GM19397 (cell line): Measurements from ENCODE around the gene TBL1X.
"Not testable (repeated sequence)": the region's sequence is repeated elsewhere in the genome, so short reads cannot be mapped to it uniquely, and the experiment has no call there.

Experiments used
- ATAC-seq: cut with Tn5 transposase; IDR thresholded peaks from one replicate; pipeline ENCODE4 v1.9.1; 2021; ENCODE audit warnings: mild to moderate bottlenecking, moderate library complexity; ENCODE audit not compliant: unreplicated experiment

TBL1X gene

GRCh38 chrX:9746148-9746888, 281.5 kb downstream of the TBL1X start:
- ATAC-seq: no peak

- ATAC-seq: no peak
These were observed 282.8 kb downstream of the TBL1X start for GRCh38 chrX:9747644-9748043.

- ATAC-seq: no peak
These were observed 284.4 kb downstream of the TBL1X start for GRCh38 chrX:9749146-9749692.

GRCh38 chrX:9757366-9757765, 292.5 kb downstream of the TBL1X start:
- ATAC-seq: no peak

- no peak for ATAC-seq
These were observed 293.3 kb downstream of the TBL1X start for GRCh38 chrX:9758021-9758638.

GRCh38 chrX:9759337-9759736, 294.5 kb downstream of the TBL1X start:
- ATAC-seq: no peak

GRCh38 chrX:9765072-9765736, 300.3 kb downstream of the TBL1X start:
- no peak for ATAC-seq

- no peak for ATAC-seq
These were observed 300.9 kb downstream of the TBL1X start, which contains the start of gene GPR143 for GRCh38 chrX:9765737-9766097. Gene GPR143, minus strand, starts transcription at chrX:9765847. Its CDS starts 30 bp downstream, at chrX:9765817.

GRCh38 chrX:9767375-9767774, 302.5 kb downstream of the TBL1X start:
- ATAC-seq: no peak

- ATAC-seq: not testable (repeated sequence)
These were observed 303.5 kb downstream of the TBL1X start for GRCh38 chrX:9768321-9768839.

- ATAC-seq: no peak
These were observed 305.5 kb downstream of the TBL1X start for GRCh38 chrX:9770319-9770718.

- ATAC-seq: no peak
These were observed 308.1 kb downstream of the TBL1X start for GRCh38 chrX:9772943-9773342.

- no peak for ATAC-seq
These were observed 311.1 kb downstream of the TBL1X start for GRCh38 chrX:9775930-9776329.

GRCh38 chrX:9781941-9782340, 317.1 kb downstream of the TBL1X start:
- no peak for ATAC-seq

- no peak for ATAC-seq
These were observed 319.5 kb downstream of the TBL1X start for GRCh38 chrX:9784332-9784731.

GRCh38 chrX:9785254-9785943, 320.5 kb downstream of the TBL1X start:
- no peak for ATAC-seq

- no peak for ATAC-seq
These were observed 321.3 kb downstream of the TBL1X start, which contains the start of gene SHROOM2 for GRCh38 chrX:9785944-9786797. Gene SHROOM2, plus strand, starts transcription at chrX:9786429. Its CDS starts 117 bp downstream, at chrX:9786546.

GRCh38 chrX:9786798-9787635, 322.2 kb downstream of the TBL1X start:
- ATAC-seq: no peak

- ATAC-seq: no peak
These were observed 324.1 kb downstream of the TBL1X start for GRCh38 chrX:9788911-9789310.
